Smooth muscle cell (in vitro differentiated cells): ENCODE measurements around the gene CADPS2. TPM values are rescaled to one million over a fixed set of nuclear protein-coding genes. Genes with fewer than 3 reads are reported as not detected.
A peak's percentile ranks its signal among the peaks of the same experiment; 100 is the strongest.

Experiments used
- DNase-seq: peaks from one replicate; lab custom pipeline; 2025; ENCODE audit not compliant: unreplicated experiment; lab: John Stamatoyannopoulos, UW
- H2AFZ ChIP-seq: fragments of 200-600 bp; sonication (generic); 2 replicates; pipeline ENCODE4 v1.6.0; 2016; ENCODE audit warnings: antibody characterized with exemption, low read depth, mild to moderate bottlenecking
- H3F3A ChIP-seq: fragments of 200-600 bp; sonication (generic); 2 replicates; pipeline ENCODE4 v1.6.0; 2017; ENCODE audit warnings: antibody characterized with exemption, low read depth
- H3K27ac ChIP-seq: fragments of 200-600 bp; sonication (generic); 2 replicates; pipeline ENCODE4 v1.5.1; 2016; ENCODE audit warnings: low read depth, mild to moderate bottlenecking
- H3K27me3 ChIP-seq: fragments of 200-600 bp; sonication (generic); 2 replicates; pipeline ENCODE4 v1.6.1; 2016; ENCODE audit warnings: low read depth, mild to moderate bottlenecking
- H3K36me3 ChIP-seq: fragments of 200-600 bp; sonication (generic); 2 replicates; pipeline ENCODE4 v1.5.1; 2016; ENCODE audit warnings: low read depth
- H3K4me1 ChIP-seq: fragments of 200-600 bp; sonication (generic); 2 replicates; pipeline ENCODE4 v1.5.1; 2016; ENCODE audit warnings: low read depth
- H3K4me2 ChIP-seq: fragments of 200-600 bp; sonication (generic); 2 replicates; pipeline ENCODE4 v1.6.0; 2016; ENCODE audit warnings: mild to moderate bottlenecking
- H3K4me3 ChIP-seq: fragments of 200-600 bp; sonication (generic); 2 replicates; pipeline ENCODE4 v1.5.1; 2016; ENCODE audit warnings: mild to moderate bottlenecking
- H3K79me2 ChIP-seq: fragments of 200-600 bp; sonication (generic); 2 replicates; pipeline ENCODE4 v1.6.0; 2016; ENCODE audit warnings: low read depth, mild to moderate bottlenecking
- H3K9ac ChIP-seq: fragments of 200-600 bp; sonication (generic); 2 replicates; pipeline ENCODE4 v1.6.0; 2016; ENCODE audit warnings: low read depth
- H3K9me3 ChIP-seq: fragments of 200-600 bp; sonication (generic); replicated peaks from 2 replicates; pipeline ENCODE4 v1.5.1; 2016; ENCODE audit warnings: low read depth
- H4K20me1 ChIP-seq: fragments of 200-600 bp; sonication (generic); 2 replicates; pipeline ENCODE4 v1.6.0; 2016; ENCODE audit warnings: low read depth
- WGBS: methylation state at CpG from one replicate; pipeline ENCODE4 v1.1.7; 2016; ENCODE audit warnings: low lambda C conversion rate; 5-methylcytosine and 5-hydroxymethylcytosine counted together
- polyA plus RNA-seq: library from polyadenylated mRNA; unstranded; fragments of >200 nt; fragmentation: Nextera tagmentation; extraction: Ambion mirVana; gene quantifications from 2 replicates; pipeline ENCODE4 v1.2.1, GENCODE V29; 2016
- total RNA-seq: library from RNA; depleted of rRNA; stranded (reverse); fragments of >200 nt; gene quantifications from 2 replicates; pipeline ENCODE4 v1.2.3, GENCODE V29; 2014
- TF ChIP-seq, protein P1 (sequence below): fragments of 200-600 bp; sonication (generic); IDR thresholded peaks from 2 replicates; pipeline ENCODE4 v1.5.1; 2017; ENCODE audit warnings: borderline replicate concordance, mild to moderate bottlenecking, antibody characterized with exemption; ENCODE audit not compliant: insufficient read depth, poor library complexity, severe bottlenecking

CADPS2 gene
- total and polyA plus RNA-seq, 2 experiments from 2014 or later: 8.5 to 15.6 TPM

DNA sequence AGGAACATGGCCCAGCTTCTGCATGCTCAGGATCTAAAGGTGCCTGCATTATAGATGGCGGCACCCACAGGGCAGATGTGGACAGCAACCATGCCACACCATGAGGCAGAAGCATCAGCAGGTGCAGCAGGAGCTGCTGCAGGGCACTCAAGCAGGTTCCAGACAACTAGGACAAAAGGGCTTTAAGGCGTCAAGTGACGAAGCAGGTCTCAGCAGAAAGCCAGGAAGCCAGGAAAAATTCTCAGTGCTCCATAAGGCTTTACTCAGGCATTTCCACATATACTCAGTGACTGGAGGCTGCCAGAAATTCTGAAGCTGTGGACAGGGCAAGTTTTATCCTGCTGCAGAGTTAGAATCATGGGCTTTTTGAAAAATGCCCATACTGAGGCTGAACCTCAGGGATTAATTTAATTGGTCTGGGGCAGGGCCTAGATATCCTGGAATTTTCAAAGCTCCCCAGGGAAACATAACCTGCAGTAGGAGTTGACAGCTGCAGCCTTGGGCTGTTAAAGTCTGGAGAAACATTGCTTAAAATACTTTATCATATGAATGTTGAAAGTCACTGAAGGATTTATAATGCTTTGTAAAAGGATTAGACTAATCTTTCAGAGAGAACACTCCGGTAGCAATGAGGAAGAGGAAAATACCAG, 115.4 kb downstream of the CADPS2 start:
- H3K27me3 ChIP-seq: no peaks in the 10 kb centered on the region
- no peaks in the 10 kb centered on the region for H3K79me2 ChIP-seq
- DNase-seq: no peak
- peaks cover 43% of the 10 kb centered on the region for H3K4me1 ChIP-seq
- no peak overlapping the region for H3K4me3 ChIP-seq
- H3K9me3 ChIP-seq: no peaks in the 10 kb centered on the region
- H3F3A ChIP-seq: no peaks in the 10 kb centered on the region
- WGBS: 37% methylated on average over 4 of the region's 4 CpGs
- H2AFZ ChIP-seq: no peak overlapping the region
- H3K9ac ChIP-seq: no peak overlapping the region
- H3K27ac ChIP-seq: no peak overlapping the region
- no peaks in the 10 kb centered on the region for H3K36me3 ChIP-seq
- TF ChIP-seq, protein P1, sequence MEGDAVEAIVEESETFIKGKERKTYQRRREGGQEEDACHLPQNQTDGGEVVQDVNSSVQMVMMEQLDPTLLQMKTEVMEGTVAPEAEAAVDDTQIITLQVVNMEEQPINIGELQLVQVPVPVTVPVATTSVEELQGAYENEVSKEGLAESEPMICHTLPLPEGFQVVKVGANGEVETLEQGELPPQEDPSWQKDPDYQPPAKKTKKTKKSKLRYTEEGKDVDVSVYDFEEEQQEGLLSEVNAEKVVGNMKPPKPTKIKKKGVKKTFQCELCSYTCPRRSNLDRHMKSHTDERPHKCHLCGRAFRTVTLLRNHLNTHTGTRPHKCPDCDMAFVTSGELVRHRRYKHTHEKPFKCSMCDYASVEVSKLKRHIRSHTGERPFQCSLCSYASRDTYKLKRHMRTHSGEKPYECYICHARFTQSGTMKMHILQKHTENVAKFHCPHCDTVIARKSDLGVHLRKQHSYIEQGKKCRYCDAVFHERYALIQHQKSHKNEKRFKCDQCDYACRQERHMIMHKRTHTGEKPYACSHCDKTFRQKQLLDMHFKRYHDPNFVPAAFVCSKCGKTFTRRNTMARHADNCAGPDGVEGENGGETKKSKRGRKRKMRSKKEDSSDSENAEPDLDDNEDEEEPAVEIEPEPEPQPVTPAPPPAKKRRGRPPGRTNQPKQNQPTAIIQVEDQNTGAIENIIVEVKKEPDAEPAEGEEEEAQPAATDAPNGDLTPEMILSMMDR: no peak
- peak overlapping the region; percentile 36 for H3K4me2 ChIP-seq
- peaks cover 6% of the 10 kb centered on the region for H4K20me1 ChIP-seq

DNA sequence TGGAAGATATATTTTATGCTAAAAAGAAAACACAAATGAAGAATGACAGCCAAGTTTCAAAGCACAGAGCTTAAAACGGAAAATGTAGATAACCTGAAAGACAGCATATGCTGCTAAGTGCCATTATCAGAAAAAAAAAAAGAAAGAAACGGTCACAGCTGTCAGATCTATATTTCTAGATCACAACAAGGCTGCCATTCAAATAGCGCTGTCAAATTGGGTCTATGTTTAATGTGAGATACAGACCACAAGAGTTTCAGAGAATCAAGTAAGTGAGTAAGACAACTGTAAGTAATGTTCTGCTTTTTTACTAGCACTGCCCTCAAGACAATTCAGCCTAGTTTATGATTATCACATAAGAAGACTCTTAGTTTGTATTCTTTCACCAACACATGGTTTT, 117.4 kb downstream of the CADPS2 start:
- Histone ChIP-seq H3K4me1 (peaks cover 43% of the 10 kb centered on the region), H4K20me1 (peaks cover 6% of the 10 kb centered on the region), H2AFZ (no peak overlapping the region), H3K4me3 (no peak overlapping the region), H3K27me3 (no peaks in the 10 kb centered on the region), H3F3A (no peaks in the 10 kb centered on the region), H3K27ac (no peak overlapping the region), H3K36me3 (no peaks in the 10 kb centered on the region), H3K4me2 (no peak overlapping the region), H3K79me2 (no peaks in the 10 kb centered on the region), H3K9ac (no peak overlapping the region), H3K9me3 (no peaks in the 10 kb centered on the region)
- DNase-seq: no peak
- 77% methylated on average over 3 of the region's 3 CpGs for whole genome bisulfite sequencing
- TF ChIP-seq, protein P1: no peak

DNA sequence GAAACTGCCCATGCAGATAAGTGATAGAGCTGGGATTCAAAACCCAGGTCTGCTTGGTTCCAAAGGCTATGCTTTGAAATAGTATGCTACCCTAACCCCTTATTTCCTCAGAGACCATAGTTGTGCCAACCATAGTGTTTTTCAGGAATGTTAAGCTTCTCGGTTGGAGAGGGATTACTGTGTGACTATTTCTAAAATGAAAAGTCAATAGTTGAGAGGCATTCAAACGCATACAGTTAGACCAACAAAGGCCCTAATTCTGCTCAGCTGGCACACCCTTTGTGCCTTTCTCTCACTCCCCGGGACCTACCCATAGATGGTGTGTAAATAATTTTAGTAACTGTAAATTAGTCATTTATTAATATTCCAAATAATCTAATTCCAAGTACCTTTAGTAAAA, 118.9 kb downstream of the CADPS2 start:
- H4K20me1 ChIP-seq: peaks cover 6% of the 10 kb centered on the region

More for the DNA sequence above, 118.9 kb downstream of the CADPS2 start:
- no peaks in the 10 kb centered on the region for H3K79me2 ChIP-seq
- DNase-seq: no peak
- H3K9ac ChIP-seq: no peak overlapping the region
- no peak overlapping the region for H2AFZ ChIP-seq
- peaks cover 43% of the 10 kb centered on the region for H3K4me1 ChIP-seq
- WGBS: 74% methylated on average over 3 of the region's 3 CpGs
- H3K4me3 ChIP-seq: no peak overlapping the region
- H3K9me3 ChIP-seq: no peaks in the 10 kb centered on the region
- no peaks in the 10 kb centered on the region for H3K27me3 ChIP-seq
- TF ChIP-seq, protein P1: no peak
- H3F3A ChIP-seq: no peaks in the 10 kb centered on the region
- H3K36me3 ChIP-seq: no peaks in the 10 kb centered on the region
- H3K27ac ChIP-seq: no peak overlapping the region
- no peak overlapping the region for H3K4me2 ChIP-seq
